NCI-H2171 (cell line): ENCODE results near the gene IQGAP2.

Experiments
- DNase-seq: peaks from one replicate; lab custom pipeline; 2025; lab: John Stamatoyannopoulos, UW

Gene IQGAP2

DNA sequence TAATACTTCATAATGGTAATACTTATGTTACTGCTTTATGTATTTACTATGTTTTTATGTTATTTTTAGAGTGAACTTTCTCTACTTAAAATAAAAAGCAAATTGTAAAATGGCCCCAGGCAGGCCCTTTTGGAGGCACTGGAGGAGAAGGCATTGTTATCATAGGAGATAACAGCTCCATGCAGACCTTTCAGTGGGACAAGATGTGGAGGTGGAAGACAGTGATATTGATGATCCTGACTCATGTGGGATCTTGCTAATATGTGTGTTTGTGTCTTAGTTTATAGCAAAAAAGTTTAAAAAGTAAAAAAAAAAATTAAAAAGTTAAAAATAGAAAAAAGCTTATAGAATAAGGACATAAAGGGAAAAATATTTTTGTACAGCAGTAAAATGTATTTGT, 74.5 kb downstream of the IQGAP2 start:
- DNase-seq, result no peak

DNA sequence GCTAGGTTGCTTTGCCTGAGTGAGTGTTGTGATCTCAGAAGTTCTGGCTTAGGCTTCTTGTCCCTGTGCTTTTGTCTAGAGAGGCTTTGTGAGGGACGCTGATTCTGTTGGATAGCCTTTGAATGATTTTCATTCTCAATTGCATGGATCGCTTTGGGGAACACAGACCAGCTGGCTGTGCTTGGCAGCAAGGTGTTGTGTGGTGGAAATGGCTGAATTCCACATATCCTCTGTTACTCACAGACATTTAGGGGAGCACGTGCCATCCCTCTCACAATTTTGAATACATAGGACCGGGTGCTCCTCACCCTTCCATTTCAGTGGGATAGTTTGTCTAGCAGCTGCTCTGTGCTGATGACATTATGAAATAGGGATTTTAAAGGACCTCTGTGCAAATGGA, 76.2 kb downstream of the IQGAP2 start:
- no peak for DNase-seq

DNA sequence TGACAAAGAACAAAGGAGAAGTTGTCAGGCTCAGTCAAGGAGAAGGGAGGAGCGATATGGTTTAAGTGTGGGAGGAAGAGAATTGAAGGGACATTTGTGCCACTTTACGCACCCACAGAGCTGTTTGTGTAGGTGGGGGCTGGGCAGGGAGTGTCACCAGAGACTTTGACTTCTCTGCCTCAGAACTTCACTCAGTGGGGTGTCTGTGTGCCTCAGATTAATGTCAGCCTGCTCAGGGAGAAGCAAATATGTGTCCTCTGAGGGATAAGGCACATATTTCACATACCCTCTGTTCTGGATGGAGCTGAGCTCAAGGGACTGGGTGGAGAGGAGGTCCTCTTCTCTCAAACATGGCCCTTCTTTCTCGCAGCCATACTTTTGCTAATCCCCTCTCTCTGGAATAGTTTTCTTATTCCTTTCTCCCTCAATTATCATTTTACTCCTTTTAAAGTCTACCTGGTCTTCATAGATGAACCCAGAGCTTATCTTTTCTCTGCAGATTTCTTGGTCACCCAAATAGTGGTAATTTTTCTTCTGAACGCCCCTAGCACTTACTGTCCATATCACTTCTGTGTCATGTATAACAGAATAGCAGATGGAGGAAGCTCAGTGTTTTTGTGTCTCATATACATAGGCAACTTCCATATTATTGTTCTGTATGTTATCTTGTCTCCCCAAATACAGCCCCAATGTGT, 77.0 kb downstream of the IQGAP2 start:
- no peak for DNase-seq

DNA sequence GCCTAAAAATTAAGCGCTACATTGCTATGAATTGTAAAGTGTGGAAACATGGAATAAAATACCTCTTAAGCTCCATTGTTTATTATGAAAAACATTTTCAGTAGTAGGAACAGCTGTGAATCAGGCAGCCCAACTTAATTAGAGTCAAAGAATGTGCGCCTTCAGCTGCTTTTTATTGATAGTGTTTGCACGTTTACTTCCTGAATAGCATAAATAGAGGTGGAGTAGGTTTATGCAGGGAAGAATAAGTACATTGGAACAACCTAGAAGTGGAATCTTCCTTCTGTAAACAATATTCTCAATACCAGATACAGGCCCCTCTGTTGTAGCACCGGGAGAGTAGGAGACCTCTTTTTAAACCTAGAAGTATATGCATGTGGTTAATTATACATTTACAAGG, 79.9 kb downstream of the IQGAP2 start:
- DNase-seq, result no peak

DNA sequence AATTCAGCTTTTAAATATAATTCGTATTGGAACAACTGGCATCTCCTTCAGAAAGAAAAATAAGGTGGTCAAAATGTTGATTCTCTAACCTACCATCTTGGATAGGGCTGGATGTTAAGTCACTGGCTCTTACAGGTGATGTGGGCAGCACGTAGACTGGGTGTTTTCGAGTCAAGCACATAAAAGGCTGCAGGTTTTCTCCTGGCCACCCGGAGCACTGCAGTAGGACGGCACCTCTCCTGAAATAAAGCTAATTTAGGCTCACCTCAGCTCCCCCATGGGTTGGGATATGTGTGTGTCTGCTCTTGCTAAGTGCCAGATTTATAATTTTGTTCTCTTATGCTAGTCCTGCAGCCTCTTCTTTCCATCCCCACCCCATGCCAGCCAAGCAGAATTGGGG, 80.3 kb downstream of the IQGAP2 start:
- DNase-seq, result no peak

DNA sequence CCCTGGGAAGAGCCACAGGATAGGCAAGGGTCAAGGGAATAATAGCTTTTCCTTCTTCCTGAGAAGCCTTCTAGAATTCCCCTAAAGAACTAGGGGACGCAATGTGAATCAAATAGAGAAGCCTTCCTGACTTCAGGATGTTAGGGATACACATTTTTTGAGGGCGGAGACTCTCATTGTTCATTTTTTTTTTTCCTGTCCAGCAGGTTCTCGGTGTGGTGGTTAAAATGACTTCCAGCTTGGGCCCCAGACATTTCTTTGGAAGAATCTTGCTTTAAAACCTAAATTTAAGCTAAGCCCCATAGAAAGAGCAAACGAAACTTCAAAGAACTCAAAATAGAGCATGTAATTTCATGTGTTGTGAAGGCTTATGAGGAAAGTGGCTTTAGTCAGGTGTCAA, 80.8 kb downstream of the IQGAP2 start:
- no peak for DNase-seq

DNA sequence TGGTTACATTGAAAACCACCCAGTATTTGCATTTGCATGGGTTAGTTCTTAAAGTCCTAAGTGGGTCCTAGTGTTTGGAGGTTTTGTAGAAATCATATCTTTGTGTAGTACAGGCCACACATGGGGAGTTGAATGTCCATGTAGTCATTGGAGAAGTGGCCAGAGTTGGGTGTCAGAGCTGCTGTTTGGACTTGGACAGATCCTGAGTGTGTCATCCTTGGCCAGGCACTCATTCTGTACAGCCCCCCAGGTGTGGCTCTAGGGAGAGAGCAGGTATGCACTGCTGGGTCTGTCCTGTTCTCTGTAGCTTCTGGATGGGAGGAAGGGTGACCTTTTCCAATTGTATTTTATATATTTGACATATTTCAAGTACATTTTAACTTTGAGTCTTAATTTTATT, 82.4 kb downstream of the IQGAP2 start:
- no peak for DNase-seq

DNA sequence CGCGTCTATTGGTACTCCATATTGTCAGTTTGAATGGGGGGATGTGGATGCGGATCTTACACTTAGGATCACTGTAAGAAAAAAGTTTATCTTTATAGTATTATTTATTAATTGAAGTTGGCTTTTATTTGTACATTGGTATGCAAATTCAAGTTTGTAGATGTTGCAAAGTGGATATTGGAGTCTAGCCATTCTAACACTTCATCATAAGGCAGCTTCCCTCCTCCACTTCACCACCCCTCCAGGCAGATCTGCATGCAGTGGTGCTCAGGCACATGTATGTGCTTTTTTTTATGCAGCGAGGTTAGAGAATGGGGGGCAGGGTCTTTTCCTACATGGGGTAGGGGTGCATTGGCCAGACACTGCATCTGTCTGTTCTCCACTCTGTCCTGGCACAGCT, 84.3 kb downstream of the IQGAP2 start:
- DNase-seq, result no peak

DNA sequence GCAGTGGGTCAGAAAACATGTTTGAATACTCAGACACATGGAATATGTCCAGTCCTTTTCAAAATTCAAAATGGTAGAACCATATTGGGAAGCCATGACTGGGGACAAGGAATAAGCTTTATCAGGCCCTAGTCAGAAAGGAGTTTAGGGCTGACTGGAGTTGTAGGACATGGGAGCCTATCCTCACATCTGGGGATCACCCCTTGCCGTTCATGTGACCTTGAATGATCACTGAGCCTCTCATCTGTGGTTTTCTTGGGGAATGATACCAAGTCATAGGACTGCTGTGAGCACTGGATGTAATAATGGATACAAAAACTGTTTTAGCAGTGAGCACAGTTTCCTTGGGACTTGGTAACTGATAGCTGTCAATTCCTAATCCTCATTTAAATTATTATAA, 84.7 kb downstream of the IQGAP2 start:
- no peak for DNase-seq

DNA sequence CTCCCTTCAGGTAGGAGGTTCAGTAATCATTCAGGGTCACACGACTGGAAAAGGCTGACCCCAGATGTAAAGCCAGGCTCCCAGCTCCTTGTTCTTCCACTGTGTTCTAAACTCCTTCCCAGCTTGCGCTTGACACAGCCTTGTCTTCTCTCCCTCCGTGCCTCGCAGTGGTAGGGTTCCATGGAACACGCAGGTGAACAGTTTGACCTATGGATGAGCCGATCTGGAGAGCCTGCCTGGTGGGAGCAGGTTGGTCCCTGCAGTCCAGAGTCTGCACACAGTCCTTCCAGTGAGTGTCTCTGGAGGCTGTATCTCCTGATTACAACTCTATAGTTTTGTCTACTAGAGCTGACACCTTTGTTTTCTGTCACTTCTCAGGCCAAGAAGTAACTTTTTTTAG, 85.9 kb downstream of the IQGAP2 start:
- DNase-seq, result no peak

DNA sequence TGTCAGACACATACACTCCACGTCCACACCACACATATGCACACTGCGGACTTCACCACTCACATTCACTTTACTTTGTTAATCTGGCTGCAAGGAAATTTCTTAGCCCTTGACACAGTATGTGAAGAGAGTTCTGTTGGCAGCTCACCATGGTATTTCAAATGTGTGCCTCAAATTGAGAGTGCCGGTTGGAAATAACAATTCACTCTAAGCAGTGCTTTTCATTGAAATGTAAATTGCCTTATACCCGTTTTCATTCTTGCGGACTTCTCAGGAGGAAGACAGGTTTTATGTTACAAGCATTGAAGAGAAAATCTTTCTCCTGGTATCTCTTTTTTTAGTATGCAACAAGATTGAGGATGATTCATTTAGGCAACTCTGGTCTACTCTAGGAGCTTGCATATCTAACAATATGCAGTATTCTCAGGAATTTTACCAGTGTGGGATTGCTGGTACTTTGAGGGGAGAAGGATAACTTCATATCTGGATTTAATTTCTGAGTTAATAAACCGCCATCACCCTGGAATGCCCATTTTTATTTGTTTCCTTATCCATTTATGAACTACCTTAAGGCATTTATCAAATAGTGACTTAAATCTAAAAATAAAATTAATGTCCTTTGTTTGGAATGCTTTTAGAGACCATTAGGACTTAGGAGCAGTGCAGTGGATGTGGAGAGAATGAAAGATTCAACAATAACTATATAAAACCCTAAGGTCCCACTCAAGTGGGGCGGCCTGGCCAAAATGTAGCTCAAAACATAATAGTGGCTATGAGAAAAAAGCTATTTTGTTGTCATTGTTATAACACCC, 87.0 kb downstream of the IQGAP2 start:
- DNase-seq, result no peak

DNA sequence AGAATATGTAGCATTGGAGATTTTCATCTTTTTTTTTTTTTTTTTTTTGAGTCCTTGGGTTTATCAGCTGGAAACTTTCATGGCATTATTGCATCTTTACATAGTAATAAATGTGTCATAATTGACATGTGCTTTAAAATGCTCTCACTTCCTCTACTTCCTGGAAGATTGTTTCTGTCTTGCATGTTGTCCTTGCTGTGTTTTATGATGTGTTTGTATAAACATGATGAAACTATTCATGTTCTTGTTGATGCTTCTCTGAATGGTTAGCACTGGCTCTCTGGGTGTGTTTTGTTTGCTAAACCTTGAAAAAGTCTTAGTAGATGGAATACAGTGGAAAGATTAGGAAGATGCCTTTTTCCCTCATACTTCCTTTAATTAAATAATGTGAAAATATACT, 87.9 kb downstream of the IQGAP2 start:
- no peak for DNase-seq

DNA sequence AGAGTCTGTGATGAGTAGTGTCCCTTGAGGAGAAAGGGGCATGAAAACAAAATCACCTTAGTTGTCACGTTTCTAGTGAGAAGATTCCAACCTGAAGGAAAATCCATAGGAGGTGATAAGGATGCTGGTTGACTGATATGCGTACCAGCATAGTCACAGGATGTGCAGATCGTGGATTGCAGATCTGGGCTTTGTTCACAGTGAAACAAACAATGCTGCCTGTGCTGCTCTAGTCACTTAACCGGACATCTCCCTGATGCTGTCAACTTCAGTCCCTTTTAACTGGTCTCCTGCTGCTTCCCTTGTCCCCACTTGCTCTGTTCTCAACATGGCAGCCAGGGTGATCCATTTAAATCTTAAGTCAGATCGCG, 89.7 kb downstream of the IQGAP2 start:
- no peak for DNase-seq

DNA sequence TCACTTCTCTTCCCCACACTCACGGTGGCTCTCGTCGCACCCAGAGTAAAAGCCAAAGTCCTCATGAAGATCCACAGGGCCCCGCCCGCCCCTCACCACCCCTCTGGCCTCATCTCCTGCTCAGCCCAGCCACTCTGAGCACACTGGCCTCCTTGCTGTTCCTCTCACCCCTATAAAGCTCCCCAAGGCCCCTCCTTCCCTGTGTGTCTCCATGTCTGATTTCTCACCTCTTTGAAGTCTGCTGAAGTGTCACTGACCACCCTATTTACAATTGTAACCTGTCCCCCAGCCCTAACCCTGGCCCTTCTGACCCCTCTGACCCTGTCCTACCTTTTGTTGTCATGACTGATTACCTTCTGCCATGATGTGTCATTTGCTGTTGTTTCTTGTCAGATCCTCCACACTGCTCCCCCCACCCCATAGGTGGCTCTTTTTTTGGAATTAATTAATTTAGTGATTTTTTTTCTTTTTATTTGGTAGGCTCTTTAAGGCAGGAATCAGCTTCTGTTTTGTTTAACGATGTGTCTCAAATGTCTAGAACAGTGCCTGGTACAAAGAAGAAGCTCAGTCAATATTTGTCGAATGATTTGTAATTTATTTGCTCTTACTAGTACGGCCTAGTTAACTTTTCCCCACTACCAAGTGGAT, 90.2 kb downstream of the IQGAP2 start:
- DNase-seq, result no peak

DNA sequence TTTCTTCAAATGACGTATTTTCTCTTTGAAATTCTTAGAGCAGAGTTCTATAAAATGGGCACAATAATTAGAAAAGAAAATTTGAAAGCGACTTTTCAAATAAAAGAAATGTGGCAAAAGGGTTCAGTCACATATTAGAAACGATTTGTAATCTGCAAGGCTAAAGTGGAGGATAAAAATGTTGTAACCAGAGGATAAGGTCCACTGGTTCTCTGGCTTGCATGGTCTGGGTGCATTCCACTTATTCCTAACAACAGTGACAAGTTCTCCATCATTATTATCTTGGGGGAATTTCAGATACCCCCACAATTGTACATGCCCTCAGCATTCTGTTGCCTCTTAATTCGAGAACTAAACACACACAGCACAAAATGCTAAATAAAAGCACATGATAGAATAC, 91.1 kb downstream of the IQGAP2 start:
- DNase-seq, result no peak

DNA sequence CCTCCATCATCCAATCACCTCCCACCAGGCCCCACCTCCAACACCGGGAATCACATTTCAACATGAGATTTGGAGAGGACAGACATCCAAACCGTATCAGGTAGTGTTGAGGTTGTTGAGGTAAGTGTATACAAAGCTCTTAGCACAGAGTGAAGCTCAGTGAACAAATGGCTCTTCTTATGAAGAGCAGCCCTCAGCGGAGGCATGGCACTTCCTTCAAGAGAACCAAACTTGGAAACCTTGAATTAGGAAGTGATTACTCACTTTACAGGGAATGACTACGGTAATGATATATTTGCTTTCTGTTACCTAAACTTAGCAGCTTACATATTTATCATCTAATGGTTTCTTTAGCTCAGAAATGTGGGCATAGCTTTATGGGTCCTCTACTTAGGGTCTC, 92.8 kb downstream of the IQGAP2 start:
- DNase-seq, result no peak

DNA sequence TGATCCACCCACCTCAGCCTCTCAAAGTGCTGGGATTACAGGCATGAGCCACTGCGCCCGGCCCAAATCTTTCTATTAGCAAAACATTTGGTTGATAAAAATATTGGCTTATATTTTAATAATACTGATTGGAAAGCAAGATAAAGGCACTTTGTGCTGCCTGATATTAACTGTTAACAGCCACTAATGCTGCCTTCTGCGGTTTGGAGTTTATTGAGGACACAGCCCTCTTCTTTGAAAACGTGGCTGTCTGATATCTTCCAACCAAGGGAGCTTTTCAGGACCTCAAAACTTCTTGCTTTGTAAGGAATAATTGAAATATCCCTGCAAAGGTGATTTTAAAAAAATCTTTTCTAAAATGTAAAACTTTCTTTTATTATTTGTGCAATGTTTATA, 94.0 kb downstream of the IQGAP2 start:
- no peak for DNase-seq

DNA sequence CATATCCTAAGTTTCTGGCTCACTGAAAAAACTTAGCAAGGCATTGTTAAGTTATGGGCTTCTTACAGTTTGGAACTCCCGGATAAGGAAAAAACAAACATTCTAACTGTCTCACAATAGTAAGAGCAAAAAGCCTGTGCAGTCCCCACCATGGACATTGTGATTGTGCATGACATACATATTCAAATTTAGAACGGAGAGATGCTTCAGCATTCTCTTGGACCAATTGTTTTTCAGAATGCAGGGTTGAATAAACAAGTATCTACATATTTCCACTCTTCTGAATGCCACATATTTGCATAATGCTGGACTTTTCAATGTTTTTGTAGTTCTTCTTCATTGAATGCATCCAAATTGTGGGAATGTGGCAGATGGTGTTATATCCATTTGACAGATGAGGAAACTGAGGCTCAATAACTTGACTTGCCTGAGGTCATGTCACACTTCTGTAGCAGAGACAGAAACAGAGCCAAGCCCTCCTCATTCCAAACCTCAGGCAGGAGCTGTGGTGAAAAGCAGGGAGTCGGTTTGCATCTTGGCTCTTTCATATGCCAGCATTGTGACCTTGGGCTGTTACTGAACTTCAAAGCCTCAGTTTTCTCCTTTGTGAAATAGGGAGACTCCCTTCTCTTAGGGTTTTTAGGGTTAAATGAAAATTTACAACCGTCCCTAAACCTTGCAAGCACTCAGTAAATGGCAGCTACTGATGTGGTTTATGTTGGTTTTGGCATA, 95.1 kb downstream of the IQGAP2 start:
- no peak for DNase-seq

DNA sequence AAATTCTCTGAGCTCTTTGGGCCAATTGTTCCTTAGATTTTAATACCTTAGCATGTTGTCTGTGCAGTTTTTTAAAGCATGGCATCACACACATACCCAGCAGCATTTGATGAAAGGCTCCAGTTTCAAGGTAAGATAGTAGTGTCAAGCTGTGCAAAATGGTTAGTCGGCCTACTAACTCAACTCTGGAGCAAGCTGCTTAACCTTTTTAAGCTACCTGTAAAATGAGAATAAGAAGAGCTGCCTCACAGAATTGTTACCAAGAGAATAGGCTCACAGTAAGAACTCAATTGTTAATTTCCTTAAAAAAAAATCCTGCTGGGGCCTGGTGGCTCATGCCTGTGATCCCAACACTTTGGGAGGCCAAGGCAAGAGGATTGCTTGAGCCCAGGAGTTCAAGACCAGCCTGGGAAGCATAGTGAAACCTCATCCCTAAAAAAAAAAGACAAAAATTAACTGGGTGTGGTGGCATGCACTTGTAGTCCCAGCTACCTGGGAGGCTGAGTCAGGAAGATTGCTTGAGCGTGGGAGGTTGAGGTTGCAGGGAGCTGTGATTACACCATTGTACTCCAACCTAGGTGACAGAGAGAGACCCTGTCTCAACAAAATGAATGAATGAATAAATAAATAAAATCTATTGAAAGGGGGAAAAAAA, 96.5 kb downstream of the IQGAP2 start:
- no peak for DNase-seq

DNA sequence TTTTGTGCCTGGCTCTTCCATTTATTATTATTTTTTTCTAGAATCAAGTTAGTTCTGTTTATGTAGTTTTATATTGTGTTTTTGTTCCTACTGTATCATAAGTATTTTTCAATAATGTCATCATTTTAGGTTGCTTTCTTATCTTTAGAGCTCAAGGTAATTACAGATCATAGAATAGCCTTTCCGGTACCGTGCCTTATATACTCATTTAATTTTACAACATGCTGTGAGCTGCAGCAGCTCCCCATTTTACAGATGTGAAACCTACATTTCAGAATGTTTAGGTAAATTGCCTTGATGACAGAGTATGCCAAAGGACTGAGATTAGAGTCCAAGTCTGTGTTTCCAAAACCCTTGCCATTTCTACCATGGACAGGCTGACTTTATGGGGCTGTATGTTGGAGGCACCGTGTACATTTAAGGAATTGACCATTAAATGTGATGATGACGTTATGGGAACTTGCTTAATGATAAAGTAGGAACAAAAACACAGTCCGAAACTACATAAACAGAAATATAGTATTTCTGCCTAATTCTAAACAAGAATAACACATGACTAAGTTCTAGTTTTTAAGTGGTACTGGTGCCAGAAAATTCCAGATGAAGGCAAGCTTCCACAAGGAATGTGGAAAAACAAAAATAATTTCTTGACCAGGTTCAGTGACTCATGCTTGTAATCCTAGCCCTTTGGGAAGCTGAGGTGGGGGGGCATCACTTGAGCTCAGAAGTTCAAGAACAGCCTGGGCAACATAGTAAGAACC, 97.7 kb downstream of the IQGAP2 start:
- no peak for DNase-seq

DNA sequence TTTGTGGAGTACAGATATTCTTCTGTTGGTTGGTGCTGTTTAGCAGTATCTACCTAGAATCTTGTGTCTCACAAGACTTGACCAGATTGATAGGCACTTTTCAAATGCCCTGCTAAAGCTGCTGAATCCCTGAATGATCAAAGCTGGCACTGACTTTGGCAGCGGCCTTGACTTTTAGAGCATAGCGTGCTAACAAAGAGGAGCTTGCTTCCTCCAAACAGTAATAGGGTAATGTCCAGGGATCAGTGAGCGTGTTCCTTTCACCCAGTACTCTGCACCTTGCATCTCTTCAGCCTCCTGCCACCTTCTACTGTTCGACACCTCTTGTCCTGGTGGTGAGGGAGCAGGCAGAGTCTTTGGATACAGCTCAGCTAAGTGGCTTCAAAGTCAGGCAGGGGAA, 100.8 kb downstream of the IQGAP2 start:
- no peak for DNase-seq
